ENCODE data around the gene CDK15. TPM values are rescaled to one million over a fixed set of nuclear protein-coding genes. Genes with fewer than 3 reads are reported as not detected.
"Not testable (repeated sequence)": the region's sequence is repeated elsewhere in the genome, so short reads cannot be mapped to it uniquely, and the experiment has no call there.

CDK15 gene
- total RNA-seq, 2 donors from 2014 or later, result not detected

- no peak overlapping the region for H3K27ac Mint-ChIP-seq
- H3K36me3 Mint-ChIP-seq (ENCODE audit: low read depth), result no peaks in the 10 kb centered on the region
- peaks cover 17% of the 10 kb centered on the region for H3K27me3 Mint-ChIP-seq
- no peak overlapping the region for H3K4me3 Mint-ChIP-seq
- H3K9me3 Mint-ChIP-seq, result peaks cover 3% of the 10 kb centered on the region
- H3K4me1 Mint-ChIP-seq, result no peaks in the 10 kb centered on the region
- ATAC-seq (replicated peaks), result no peak
Observed at GRCh38 chr2:201828220-201828619, 21.9 kb downstream of the CDK15 start.

- Mint-ChIP-seq H3K4me3 (no peak overlapping the region), H3K27ac (no peak overlapping the region), H3K36me3 (ENCODE audit: low read depth) (no peaks in the 10 kb centered on the region), H3K4me1 (no peaks in the 10 kb centered on the region), H3K27me3 (peaks cover 11% of the 10 kb centered on the region), H3K9me3 (peaks cover 3% of the 10 kb centered on the region)
- ATAC-seq (replicated peaks), result no peak
Observed at GRCh38 chr2:201830666-201831065, 24.3 kb downstream of the CDK15 start.

- H3K36me3 Mint-ChIP-seq (ENCODE audit: low read depth), result no peaks in the 10 kb centered on the region
- peaks cover 3% of the 10 kb centered on the region for H3K9me3 Mint-ChIP-seq
- ATAC-seq (replicated peaks), result peak; percentile 81
- H3K4me1 Mint-ChIP-seq, result no peaks in the 10 kb centered on the region
- no peak overlapping the region for H3K4me3 Mint-ChIP-seq
- peaks cover 11% of the 10 kb centered on the region for H3K27me3 Mint-ChIP-seq
- no peak overlapping the region for H3K27ac Mint-ChIP-seq
Observed at GRCh38 chr2:201831469-201831868, 25.1 kb downstream of the CDK15 start.

- H3K4me3 Mint-ChIP-seq, result no peak overlapping the region
- peaks cover 12% of the 10 kb centered on the region for H3K27me3 Mint-ChIP-seq
- H3K4me1 Mint-ChIP-seq, result no peaks in the 10 kb centered on the region
- peaks cover 3% of the 10 kb centered on the region for H3K9me3 Mint-ChIP-seq
- no peak for ATAC-seq (replicated peaks)
- H3K27ac Mint-ChIP-seq, result no peak overlapping the region
- no peaks in the 10 kb centered on the region for H3K36me3 Mint-ChIP-seq (ENCODE audit: low read depth)
Observed at GRCh38 chr2:201833781-201834180, 27.4 kb downstream of the CDK15 start.

- H3K4me3 Mint-ChIP-seq, result no peak overlapping the region
- no peak overlapping the region for H3K27ac Mint-ChIP-seq
- no peaks in the 10 kb centered on the region for H3K36me3 Mint-ChIP-seq (ENCODE audit: low read depth)
- H3K4me1 Mint-ChIP-seq, result no peaks in the 10 kb centered on the region
- no peaks in the 10 kb centered on the region for H3K9me3 Mint-ChIP-seq
- ATAC-seq (replicated peaks), result no peak
- H3K27me3 Mint-ChIP-seq, result peaks cover 7% of the 10 kb centered on the region
Observed at GRCh38 chr2:201835066-201835465, 28.7 kb downstream of the CDK15 start.

- no peaks in the 10 kb centered on the region for H3K36me3 Mint-ChIP-seq (ENCODE audit: low read depth)
- no peaks in the 10 kb centered on the region for H3K4me1 Mint-ChIP-seq
- no peak overlapping the region for H3K4me3 Mint-ChIP-seq
- H3K9me3 Mint-ChIP-seq, result peaks cover 6% of the 10 kb centered on the region
- peaks cover 12% of the 10 kb centered on the region for H3K27me3 Mint-ChIP-seq
- no peak overlapping the region for H3K27ac Mint-ChIP-seq
- ATAC-seq (replicated peaks), result no peak
Observed at GRCh38 chr2:201837391-201837790, 31.1 kb downstream of the CDK15 start.

- Mint-ChIP-seq H3K27ac (no peak overlapping the region), H3K9me3 (peaks cover 6% of the 10 kb centered on the region), H3K27me3 (peaks cover 12% of the 10 kb centered on the region), H3K4me3 (no peak overlapping the region), H3K4me1 (no peaks in the 10 kb centered on the region), H3K36me3 (ENCODE audit: low read depth) (no peaks in the 10 kb centered on the region)
- ATAC-seq (replicated peaks), result peak; percentile 75
Observed at GRCh38 chr2:201837824-201838431, 31.6 kb downstream of the CDK15 start.

GRCh38 chr2:201839727-201840126 lies 33.4 kb downstream of the CDK15 start:
- no peak overlapping the region for H3K4me3 Mint-ChIP-seq
- no peak overlapping the region for H3K27ac Mint-ChIP-seq
- no peak for ATAC-seq (replicated peaks)
- H3K27me3 Mint-ChIP-seq, result peaks cover 16% of the 10 kb centered on the region
- no peaks in the 10 kb centered on the region for H3K4me1 Mint-ChIP-seq
- H3K36me3 Mint-ChIP-seq (ENCODE audit: low read depth), result no peaks in the 10 kb centered on the region
- peaks cover 6% of the 10 kb centered on the region for H3K9me3 Mint-ChIP-seq

GRCh38 chr2:201840726-201841125 lies 34.4 kb downstream of the CDK15 start:
- peaks cover 6% of the 10 kb centered on the region for H3K9me3 Mint-ChIP-seq

GRCh38 chr2:201842131-201842860 lies 36.0 kb downstream of the CDK15 start:
- H3K27ac Mint-ChIP-seq, result no peak overlapping the region
- H3K4me1 Mint-ChIP-seq, result no peaks in the 10 kb centered on the region
- no peak overlapping the region for H3K4me3 Mint-ChIP-seq
- peaks cover 6% of the 10 kb centered on the region for H3K9me3 Mint-ChIP-seq
- peaks cover 13% of the 10 kb centered on the region for H3K27me3 Mint-ChIP-seq
- no peaks in the 10 kb centered on the region for H3K36me3 Mint-ChIP-seq (ENCODE audit: low read depth)
- no peak for ATAC-seq (replicated peaks)

More at GRCh38 chr2:201840726-201841125, 34.4 kb downstream of the CDK15 start:
- Mint-ChIP-seq H3K4me3 (no peak overlapping the region), H3K36me3 (ENCODE audit: low read depth) (no peaks in the 10 kb centered on the region), H3K4me1 (no peaks in the 10 kb centered on the region), H3K27me3 (peaks cover 16% of the 10 kb centered on the region), H3K27ac (no peak overlapping the region)
- ATAC-seq (replicated peaks), result no peak

- not testable (repeated sequence) for H3K36me3 Mint-ChIP-seq (ENCODE audit: low read depth); ATAC-seq (replicated peaks); H3K27ac Mint-ChIP-seq; H3K4me3 Mint-ChIP-seq; H3K4me1 Mint-ChIP-seq; H3K9me3 Mint-ChIP-seq
- peaks cover 26% of the 10 kb centered on the region for H3K27me3 Mint-ChIP-seq
Observed at GRCh38 chr2:201844922-201845321, 38.6 kb downstream of the CDK15 start.

GRCh38 chr2:201847481-201847880 lies 41.1 kb downstream of the CDK15 start:
- no peak for ATAC-seq (replicated peaks)
- no peaks in the 10 kb centered on the region for H3K4me1 Mint-ChIP-seq
- peaks cover 24% of the 10 kb centered on the region for H3K27me3 Mint-ChIP-seq
- no peak overlapping the region for H3K4me3 Mint-ChIP-seq
- no peak overlapping the region for H3K27ac Mint-ChIP-seq
- no peaks in the 10 kb centered on the region for H3K36me3 Mint-ChIP-seq (ENCODE audit: low read depth)
- H3K9me3 Mint-ChIP-seq, result no peaks in the 10 kb centered on the region

- Mint-ChIP-seq H3K27ac (no peak overlapping the region), H3K36me3 (ENCODE audit: low read depth) (no peaks in the 10 kb centered on the region), H3K27me3 (peaks cover 16% of the 10 kb centered on the region), H3K4me3 (no peak overlapping the region), H3K9me3 (no peaks in the 10 kb centered on the region), H3K4me1 (no peaks in the 10 kb centered on the region)
- no peak for ATAC-seq (replicated peaks)
Observed at GRCh38 chr2:201852462-201852861, 46.1 kb downstream of the CDK15 start.

GRCh38 chr2:201852878-201853415 lies 46.6 kb downstream of the CDK15 start:
- H3K36me3 Mint-ChIP-seq (ENCODE audit: low read depth), result no peaks in the 10 kb centered on the region
- no peak overlapping the region for H3K27ac Mint-ChIP-seq
- peaks cover 12% of the 10 kb centered on the region for H3K27me3 Mint-ChIP-seq
- H3K4me1 Mint-ChIP-seq, result no peaks in the 10 kb centered on the region
- ATAC-seq (replicated peaks), result no peak
- H3K4me3 Mint-ChIP-seq, result no peak overlapping the region
- H3K9me3 Mint-ChIP-seq, result no peaks in the 10 kb centered on the region

GRCh38 chr2:201854221-201854801 lies 48.0 kb downstream of the CDK15 start:
- peak; percentile 45 for ATAC-seq (replicated peaks)
- Mint-ChIP-seq H3K9me3 (no peaks in the 10 kb centered on the region), H3K27me3 (peaks cover 13% of the 10 kb centered on the region), H3K4me1 (peaks cover 7% of the 10 kb centered on the region), H3K4me3 (no peak overlapping the region), H3K27ac (no peak overlapping the region), H3K36me3 (ENCODE audit: low read depth) (no peaks in the 10 kb centered on the region)

All from activated T-helper 17 cell treated with anti-CD3 and anti-CD28 coated beads, Interleukin-2, amount 50 U/mL, for 72 hours (primary cell).